ENCODE data around the gene CHN1.

GRCh38 chr2:174914853-174915760 lies 90.1 kb downstream of the CHN1 start:
- TF ChIP-seq CTCF (conservative IDR thresholded peaks at IDR 0.05 in 1 of 2, IDR thresholded peaks at IDR 0.05 in 1 of 2; ENCODE audit: extremely low read depth in 1 of 2, insufficient read depth in 1 of 2, low read depth in 1 of 2, low read length in 2 of 2) (no peak), EZH2 (IDR thresholded peaks at IDR 0.05; ENCODE audit: borderline replicate concordance, low read length) (no peak)

Measured in mammary epithelial cell (primary cell).